GM21367 (cell line): Measurements from ENCODE around the gene PHB1.
"Not testable (repeated sequence)": the region's sequence is repeated elsewhere in the genome, so short reads cannot be mapped to it uniquely, and the experiment has no call there.

Experiments
- ATAC-seq: cut with Tn5 transposase; IDR thresholded peaks from one replicate; pipeline ENCODE4 v1.9.1; 2021; ENCODE audit not compliant: unreplicated experiment

Gene PHB1

DNA sequence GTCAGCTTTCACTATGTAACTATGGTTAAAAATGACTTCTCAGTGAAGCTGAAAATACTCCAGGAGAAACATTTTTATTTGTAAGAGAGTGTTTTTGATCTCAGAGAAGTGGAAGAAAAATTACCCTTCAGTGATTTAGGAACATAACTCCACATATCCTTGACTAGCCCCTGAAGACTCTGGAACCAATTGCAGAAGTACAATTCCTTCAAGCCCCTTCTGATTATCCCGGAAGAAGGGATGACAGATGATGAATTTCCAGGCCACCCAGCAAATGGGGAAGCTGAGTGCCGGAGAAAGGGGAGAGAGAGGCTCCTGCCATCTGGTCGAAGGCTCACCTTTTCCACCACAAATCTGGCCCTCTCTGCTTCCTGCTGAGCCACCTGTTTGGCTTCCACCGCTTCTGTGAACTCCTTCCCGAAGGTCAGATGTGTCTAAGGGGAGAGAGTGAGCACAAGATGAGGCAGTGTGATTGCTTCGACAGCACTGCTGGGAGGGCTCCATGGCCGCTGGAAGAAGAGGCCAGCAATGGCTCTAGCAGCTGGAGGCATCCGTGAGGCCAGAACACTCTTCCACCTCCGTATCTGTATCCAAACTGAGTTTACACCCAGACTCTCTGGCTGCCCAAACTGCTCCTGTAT is 8.1 kb downstream of the PHB1 start:
- ATAC-seq = no peak

DNA sequence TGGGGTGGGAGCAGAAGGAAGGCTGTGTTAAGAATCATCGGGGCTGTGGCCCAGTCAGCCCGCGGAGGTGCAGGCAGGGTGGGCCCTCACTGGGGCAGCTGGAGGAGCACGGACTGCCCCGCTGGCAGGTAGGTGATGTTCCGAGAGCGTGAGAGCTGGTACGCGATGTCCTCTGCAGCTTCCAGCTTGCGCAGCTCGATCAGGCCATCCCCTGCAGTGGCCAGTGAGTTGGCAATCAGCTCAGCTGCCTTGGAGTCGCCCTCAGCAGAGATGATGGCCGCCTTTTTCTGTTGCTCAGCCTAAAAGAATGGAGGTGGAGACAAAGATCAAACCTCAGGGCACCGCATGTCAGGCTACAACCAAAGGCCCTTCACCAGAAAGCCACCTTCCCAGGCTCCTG is 9.8 kb downstream of the PHB1 start:
- no peak for ATAC-seq

DNA sequence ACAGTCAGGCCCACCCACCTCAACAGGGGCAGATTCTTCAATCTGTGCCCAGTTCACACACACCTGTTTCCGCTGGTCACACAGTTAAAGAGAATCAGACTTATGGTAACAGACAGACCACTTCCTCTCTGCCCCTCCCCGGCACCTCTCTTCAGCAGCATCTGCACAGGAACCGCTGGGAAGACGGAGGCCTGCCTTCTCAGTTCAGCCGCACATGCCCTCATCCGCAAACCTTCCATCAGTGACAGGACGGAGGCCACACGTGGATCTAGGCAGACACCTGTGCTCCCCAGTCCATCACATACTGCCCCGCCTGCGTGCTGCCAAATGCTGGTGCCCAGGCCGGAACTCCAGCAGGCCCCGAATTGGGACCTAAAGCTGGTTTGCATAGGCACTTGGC is 10.3 kb downstream of the PHB1 start:
- no peak for ATAC-seq

DNA sequence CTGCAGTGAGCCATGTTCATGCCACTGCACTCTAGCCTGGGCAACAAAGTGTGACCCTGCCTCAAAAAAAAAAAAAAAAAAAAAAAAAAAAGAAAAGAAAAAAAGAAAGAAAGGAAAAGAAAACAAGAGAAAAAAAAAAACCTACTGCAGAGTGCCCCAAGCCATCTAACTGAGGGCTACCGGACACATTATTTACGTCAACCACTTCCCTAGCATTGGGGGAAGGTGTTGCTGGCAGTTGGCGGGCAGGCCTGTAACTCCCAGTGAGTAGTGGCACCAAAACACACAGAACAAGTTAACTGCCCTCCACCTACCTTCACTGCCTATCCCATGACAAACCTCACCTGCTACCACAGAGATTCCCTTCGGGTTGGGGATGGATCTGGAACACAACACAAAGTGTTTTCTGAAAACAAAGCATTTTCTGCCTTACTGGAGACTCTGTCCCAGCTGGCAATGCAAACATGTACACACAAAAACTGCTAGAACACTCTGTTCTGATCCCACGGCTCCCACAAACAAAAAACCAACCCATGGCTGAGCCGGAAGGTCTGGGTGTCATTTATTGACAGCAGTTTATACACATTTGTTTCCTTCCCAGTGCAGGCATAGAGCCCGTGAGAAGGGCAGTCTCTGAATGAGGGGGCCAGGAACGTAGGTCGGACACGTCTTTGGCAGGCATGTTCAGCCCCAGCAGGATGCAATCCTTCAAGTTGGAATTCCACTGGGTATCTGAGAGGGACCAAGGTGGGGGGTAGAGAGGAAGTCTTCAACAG is 11.0 kb downstream of the PHB1 start:
- no peak for ATAC-seq

DNA sequence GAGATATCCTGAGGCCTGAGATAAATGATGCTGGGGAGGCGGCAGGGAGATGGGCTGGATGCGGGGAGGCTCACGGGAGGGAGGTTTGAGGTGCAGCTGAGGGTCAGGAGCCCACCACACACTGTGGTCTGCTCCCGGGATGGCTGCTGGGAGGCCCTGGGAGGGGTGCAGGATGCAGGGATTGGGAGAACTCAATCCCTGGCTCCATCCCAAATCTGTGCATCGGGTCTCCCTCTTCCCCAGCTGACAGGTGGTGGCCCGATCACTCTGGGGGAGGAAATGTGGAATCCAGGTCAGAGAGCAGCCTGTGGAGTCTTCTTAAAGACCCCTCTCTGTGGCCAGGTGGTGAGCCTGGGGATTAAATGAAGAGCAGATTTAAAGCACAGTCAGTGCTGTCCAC is 12.0 kb downstream of the PHB1 start:
- no peak for ATAC-seq

DNA sequence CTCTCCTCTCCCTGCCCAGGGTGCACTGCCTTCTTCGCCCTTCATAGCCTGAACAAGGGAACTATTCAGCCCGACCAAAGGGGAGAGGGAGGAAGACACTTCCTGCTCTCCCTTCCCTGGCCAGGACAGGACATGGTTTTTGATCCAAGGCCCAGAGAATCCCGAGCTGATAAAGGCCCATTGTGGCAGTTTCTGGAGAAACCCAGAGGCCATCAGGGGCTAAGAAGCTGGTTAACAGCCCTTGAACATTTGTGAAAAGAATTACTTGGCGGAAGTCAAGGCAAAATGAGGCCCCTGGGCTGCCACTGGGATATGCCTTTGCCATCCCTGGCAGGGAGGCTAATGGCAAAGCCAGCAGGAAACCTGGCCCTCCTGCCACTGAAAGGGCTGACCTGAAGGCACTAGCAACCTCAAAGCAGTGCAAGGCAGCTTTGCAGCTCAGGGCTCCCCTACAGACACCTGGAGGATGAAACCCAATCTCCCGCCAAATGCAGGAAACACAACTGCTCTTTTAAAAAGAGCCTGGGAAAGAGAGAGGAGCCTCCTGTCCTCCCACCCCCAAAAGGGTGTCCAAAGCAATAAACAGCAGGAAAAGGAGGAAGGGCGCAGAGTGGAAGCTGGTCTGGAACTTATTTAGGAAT is 12.6 kb downstream of the PHB1 start:
- ATAC-seq = no peak

DNA sequence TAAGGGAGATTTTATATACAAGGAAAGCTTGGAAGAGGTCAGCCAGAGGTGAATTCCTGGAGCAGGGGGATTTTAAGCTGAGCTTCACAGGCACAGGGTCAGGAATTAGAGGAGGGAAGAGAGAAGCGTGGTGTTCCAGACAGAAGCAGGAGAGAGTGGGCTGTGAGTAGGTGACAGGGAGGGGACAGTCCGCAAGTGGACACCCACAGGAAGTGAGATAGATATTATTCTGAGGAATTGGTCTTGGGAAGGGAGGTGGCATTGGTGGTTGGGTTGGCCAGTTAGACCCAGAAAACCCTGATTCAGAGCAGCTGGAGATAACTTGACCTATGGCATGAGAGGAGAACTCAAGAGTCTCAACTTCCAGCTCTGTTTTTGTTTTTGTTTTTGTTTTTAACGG is 14.7 kb downstream of the PHB1 start:
- ATAC-seq = no peak

DNA sequence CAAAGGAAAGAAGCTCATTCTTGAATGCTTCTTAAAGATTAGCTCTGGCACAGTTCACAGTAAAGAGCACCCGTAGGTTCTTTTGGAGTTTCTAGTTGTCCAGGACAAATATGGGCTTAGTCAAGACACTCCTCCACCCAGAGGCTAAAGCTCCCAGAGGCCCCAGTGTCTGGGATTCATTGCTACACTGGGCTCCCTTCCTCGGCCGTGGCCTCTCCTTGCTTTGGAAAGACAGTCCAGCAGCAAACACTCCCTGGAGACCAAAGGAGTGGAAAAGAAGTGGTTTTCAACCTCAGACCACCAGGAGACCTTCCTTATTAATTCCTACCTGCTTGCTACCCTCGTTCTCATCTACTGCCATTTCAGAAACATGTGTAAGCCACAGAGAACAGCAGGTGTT is 17.1 kb downstream of the PHB1 start:
- ATAC-seq = no peak

DNA sequence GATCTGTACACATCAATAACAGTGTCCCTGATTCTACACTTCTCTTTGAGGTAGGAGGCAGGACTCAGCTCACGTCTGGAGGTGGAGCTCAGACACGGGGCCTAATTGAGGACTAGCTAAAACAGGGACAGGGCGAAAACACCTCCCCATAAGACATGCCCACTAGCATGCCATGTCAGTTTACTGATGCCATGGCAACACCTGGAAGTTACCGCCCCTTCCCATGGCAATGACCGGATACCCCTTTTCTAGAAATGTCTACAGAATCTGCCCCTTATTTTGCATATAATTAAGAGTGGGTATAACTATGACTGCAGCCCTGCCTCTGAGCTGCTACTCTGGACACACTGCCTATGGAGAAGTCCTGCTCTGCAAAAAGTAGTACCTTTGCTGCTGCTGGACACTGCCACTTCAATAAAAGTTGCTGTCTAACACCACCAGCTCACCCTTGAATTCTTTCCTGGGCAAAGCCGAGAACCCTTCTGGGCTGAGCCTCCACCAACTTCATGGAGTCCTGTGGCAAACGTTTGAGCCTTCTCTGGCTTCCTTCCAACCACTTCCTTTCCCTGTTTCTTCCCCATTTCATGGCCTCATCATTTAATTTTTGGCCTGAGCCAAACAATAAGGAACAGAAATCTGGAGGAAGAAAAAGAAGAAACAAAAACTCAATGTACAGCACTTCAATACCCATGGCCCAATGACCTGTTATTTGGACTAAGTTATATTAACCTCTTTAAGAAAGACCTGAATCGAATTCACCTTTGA is 21.0 kb downstream of the PHB1 start:
- no peak for ATAC-seq

DNA sequence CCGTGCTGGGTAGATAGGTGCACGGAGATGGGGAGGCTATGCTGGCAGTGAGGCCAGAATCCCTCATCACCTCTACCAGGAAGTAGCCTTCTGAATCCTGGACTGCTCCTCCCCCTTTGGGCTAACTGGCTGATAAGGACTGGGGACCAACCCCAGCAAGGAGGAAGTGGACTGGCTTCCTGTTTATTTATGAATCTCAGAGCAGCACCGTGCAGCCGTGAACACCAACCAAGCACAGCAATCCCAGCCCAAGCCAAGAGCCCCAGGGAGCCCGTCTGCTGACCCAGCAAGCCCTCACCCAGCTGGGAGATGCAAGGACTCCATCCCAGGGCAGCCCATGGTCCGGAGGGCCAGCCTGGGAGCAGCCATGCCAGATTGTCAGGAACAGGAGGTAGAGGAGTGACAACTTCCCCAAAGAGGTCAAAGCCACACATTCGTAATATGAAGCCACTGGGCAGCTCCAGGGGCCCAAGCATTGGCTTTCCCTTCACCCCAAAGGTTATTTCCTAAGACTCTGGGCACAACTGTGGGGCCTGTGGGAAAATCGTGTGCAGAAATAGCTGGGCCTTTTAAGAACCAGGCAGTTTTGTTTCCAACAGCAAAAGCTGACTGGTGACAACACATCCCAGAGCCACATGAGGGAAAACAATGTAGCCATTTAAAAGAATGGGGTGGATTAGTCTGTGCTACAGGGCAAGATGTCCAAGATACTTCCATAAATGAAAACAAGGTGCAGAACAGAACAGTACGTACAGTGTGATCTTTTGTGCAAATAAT is 23.9 kb downstream of the PHB1 start:
- ATAC-seq = no peak

DNA sequence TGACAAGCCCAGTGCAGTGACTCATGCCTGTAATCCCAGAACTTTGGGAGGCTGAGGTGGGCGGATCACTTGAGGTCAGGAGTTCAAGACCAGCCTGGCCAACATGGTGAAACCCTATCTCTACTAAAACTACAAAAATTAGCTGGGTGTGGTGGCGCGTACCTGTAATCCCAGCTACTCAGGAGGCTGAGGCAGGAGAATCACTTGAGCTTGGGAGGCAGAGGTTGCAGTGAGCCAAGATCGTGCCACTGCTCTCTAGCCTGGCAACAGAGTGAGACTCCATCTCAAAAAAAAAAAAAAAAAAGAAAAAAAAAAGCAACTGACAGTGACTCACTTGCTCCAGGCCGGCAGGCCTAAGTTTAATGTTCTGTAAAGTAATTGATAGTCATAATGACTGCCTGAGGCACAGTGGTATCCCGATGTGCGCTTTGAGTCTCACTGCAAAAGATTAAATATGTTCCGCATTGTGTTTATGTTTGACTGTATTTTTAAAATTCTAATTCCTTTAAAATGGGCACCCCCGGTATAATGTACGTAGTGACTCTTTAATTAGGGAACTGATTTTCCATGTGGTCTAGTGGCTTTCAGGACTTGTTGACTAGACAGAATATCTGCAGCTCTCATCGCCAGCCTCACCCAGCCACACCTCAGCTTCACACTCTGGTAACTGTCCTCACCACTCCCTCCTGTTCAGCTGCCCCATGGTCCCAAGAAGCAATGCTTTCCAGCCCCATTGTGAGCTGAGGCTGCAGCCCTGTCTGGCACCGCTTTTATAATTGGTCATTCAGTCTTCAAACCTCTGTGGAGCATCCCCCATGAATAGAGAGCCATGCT is 25.0 kb downstream of the PHB1 start:
- not testable (repeated sequence) for ATAC-seq

DNA sequence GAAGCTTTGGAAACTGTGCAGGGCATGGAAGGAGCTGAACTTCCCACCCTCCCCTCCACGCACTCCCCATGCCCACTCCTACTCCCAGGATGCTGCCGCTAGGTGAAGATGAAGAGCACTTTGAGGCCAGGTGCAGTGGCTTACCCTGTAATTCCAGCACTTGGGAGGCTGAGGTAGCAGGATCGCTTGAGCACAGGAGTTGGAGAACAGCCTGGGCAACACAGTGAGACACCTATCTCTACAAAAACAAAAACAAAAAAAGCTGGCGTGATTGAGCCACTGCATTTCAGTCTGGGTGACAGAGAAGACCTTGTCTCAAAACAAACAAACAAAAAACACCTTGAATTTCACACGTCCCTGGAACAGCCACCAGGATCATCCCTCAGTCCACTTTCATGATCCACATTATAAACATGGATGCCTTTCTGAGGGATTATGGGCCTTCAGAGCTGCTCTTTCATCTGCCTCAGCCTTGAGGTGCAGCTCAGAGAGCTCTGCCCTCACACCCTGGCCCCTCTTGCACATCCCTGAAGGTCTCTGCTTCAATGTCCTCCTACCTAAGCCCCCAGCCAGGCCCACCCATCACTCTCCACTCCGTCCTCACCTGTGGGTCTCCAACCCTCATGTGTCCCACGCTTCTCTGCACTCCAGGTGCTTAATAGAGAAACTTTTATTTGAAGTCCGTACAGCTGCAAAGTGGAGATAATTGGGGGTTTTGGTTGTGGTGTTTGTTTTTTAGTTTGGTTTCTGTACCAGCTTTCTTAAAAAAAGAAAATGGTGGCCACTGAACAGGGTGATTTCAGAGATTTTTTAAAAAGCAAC is 25.8 kb downstream of the PHB1 start:
- no peak for ATAC-seq

DNA sequence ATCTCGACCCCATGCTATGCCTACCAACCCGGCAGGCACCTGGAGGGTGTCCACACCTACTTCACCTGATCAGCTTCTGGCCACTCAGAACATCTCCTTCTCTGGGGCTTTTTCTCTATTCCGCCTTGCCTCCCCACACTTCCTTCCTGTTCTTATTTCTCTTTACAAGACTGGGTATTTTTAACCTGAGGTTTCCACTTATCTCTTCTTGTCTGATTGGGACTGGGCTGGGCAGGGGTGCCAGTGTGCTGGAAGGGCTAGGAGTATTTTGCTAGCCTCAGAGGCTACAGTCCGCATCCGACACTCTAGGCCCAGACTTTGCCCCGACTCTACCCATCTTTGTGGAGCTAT is 26.4 kb downstream of the PHB1 start:
- no peak for ATAC-seq

DNA sequence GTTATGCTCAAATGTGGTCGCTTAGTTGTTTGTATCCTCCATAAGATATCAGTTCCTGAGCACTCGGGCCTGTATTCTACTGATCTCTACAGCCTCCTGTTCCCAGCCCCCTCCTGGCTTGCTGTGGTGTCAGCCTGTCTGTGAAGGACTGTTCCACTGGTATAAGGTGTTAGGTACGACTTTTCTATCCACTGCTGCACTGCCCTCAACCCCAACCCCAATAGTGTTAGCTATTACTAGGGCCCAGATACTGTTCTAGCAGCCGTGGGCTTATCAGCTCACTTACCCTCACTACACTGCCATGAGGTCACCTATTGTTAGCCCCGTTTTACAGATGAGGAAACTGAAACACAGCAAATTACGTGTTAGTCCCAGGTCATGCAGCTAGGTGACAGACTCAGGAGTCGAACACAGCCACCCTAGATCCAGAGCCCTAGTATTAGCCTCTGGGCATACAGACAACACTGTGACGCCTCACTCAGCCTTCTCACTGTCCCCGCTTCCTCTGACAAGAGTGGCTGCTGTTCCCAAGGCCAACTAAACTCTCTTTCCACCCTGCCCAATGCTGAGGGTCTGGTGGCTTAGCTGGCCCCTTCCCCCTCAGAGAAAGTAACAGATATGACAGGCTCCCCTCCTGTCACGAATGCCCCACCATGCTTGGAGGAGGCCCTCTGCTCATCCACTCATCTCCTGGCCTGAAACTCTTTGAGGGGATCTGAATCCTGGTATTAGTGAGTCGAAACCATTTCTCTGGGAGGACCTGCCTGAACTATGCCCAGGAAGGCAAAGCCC is 27.0 kb downstream of the PHB1 start:
- no peak for ATAC-seq

DNA sequence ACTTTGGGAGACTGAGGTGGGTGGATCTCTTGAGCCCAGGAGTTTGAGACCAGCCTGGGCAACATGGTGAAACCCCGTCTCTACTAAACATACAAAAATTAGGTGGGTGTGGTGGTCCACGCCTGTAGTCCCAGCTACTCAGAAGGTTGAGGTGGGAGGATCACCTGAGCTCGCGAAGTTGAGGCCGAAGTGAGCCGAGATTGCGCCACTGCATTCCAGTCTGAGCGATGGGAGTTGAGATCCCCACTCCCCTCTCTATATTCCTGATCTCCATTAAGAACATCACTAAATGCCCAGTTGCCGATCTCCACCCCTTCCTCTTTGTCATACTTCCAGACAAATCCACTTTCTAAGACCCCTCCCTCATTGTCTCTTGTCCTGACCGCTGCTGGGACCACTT is 28.3 kb downstream of the PHB1 start:
- ATAC-seq = no peak

DNA sequence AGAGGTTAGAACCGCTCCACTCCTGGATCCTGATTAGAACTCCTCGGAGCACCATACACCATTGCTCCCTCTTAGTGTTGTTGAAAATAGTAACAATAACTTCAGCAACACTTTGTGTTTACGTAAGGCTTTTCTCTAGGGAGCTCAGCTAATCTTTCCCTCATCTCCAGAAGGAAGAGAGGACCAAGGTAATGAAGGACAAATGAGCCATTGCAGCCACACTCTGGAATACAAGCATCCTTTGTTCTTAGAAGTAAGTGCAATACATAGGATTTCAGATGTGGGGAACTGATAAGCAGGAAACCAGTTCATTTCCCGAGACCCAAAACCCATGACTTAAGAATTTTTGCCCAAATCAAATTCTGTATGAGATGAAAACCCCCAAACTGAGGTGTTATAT is 29.7 kb downstream of the PHB1 start:
- ATAC-seq = no peak

DNA sequence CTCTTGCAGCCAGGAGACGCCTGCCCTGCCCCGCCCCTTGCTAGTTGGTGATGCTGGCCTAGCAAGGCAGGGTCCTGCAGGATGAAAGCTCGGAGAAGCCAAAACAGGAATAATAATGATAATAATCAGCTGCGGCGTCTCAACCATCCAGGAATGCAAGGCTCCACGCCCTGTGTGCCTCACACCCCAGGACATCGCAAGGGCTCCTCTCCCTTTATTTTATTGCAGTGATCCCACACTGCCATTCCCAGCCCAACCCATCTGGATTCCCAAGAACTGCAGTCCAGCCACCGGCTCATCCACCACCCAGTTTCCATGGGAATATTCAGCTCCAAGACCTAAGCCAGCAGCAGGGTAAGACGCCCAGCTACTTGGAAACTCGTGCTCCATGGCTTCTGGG is 31.6 kb downstream of the PHB1 start:
- ATAC-seq = no peak

DNA sequence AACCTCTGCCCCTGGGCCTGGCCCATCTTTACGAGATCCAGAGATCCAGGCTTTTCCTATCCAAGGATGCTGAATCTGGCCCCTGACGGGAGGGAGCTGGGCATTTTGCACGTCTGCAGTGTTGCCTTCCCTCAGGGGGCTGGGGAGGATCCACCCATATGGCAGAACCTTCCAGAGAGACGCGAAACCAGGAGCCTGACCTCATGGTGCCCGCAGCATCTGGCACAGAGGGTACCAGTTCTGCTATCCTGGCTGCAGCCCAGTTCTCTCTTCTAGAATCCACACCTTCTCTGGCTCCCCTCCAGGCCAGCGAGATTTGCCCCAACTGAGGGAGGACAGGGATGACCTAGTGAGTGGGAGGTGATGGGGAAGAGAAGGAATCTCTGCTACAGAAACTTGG is 32.1 kb downstream of the PHB1 start:
- no peak for ATAC-seq
